RWPE2 (cell line): ENCODE measurements around the gene MAP2K1.

Experiments used
- ATAC-seq: fragments of 200-7000 bp; cut with Tn5 transposase; 3 replicates; pipeline ENCODE4 v1.9.1; 2021; ENCODE audit warnings: low read depth
- DNase-seq: peaks from one replicate; pipeline ENCODE4 v3.0.0-alpha.2; 2020; ENCODE audit warnings: low spot score
- H3K27ac ChIP-seq: fragments of 450-650 bp; 2 replicates; pipeline ENCODE4 v1.5.1; 2017; ENCODE audit warnings: mild to moderate bottlenecking; ENCODE audit not compliant: poor library complexity, severe bottlenecking
- H3K27me3 ChIP-seq: fragments of 250-450 bp; sonication (Bioruptor Pico); 2 replicates; pipeline ENCODE4 v1.5.1; 2021; ENCODE audit warnings: mild to moderate bottlenecking, moderate library complexity; ENCODE audit not compliant: insufficient read depth, poor library complexity, severe bottlenecking
- H3K36me3 ChIP-seq: fragments of 250-450 bp; sonication (Bioruptor Pico); 2 replicates; pipeline ENCODE4 v1.5.1; 2020; ENCODE audit warnings: low read depth, mild to moderate bottlenecking, moderate library complexity
- H3K4me1 ChIP-seq: fragments of 250-450 bp; sonication (Bioruptor Pico); 2 replicates; pipeline ENCODE4 v1.5.1; 2021; ENCODE audit warnings: mild to moderate bottlenecking, moderate library complexity; ENCODE audit not compliant: insufficient read depth, poor library complexity, severe bottlenecking
- H3K4me3 ChIP-seq: fragments of 250-450 bp; sonication (Bioruptor Pico); 2 replicates; pipeline ENCODE4 v1.5.1; 2021; ENCODE audit warnings: mild to moderate bottlenecking, moderate library complexity; ENCODE audit not compliant: severe bottlenecking
- H3K9me3 ChIP-seq: fragments of 250-450 bp; sonication (Bioruptor Pico); 2 replicates; pipeline ENCODE4 v1.5.1; 2021; ENCODE audit warnings: mild to moderate bottlenecking, moderate library complexity; ENCODE audit not compliant: severe bottlenecking
- CTCF ChIP-seq: fragments of 450-650 bp; IDR thresholded peaks from one replicate; pipeline ENCODE4 v1.5.1; 2017; ENCODE audit warnings: mild to moderate bottlenecking, moderate library complexity; ENCODE audit not compliant: poor library complexity, severe bottlenecking

The MAP2K1 gene

GRCh38 chr15:66430627-66431255 is 44.0 kb downstream of the MAP2K1 start:
- no peak overlapping the region for H3K27ac ChIP-seq
- no peaks in the 10 kb centered on the region for H3K27me3 ChIP-seq
- no peaks in the 10 kb centered on the region for H3K4me1 ChIP-seq
- no peak for TF ChIP-seq CTCF
- H3K4me3 ChIP-seq: no peak overlapping the region
- H3K9me3 ChIP-seq: no peaks in the 10 kb centered on the region
- ATAC-seq (no peak), DNase-seq (no peak)
- peaks cover 43% of the 10 kb centered on the region for H3K36me3 ChIP-seq

DNA sequence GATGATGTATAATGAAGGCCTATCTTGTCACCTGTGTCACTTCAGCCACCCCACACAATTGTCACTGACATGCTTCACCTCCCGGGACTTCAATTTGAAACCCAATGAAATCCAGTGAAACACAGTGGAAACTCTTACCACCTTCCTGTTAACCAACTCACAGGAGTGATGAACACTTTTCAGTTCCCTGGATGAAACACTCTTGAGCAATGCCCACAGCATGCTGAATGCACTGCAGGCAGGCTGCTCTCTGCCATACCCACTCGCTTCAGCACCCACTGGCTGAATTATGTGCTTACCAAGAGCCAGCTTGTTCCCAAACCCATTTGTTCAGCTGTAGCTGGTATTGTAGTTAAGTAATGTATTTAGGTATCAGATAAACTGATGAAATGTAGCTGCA is 47.0 kb downstream of the MAP2K1 start:
- Histone ChIP-seq H3K27ac (no peak overlapping the region), H3K4me1 (no peaks in the 10 kb centered on the region), H3K4me3 (no peak overlapping the region), H3K36me3 (peaks cover 56% of the 10 kb centered on the region), H3K27me3 (no peaks in the 10 kb centered on the region), H3K9me3 (no peaks in the 10 kb centered on the region)
- no peak for DNase-seq
- no peak; the same call in 2 of the 3 replicates for ATAC-seq
- no peak for TF ChIP-seq CTCF

DNA sequence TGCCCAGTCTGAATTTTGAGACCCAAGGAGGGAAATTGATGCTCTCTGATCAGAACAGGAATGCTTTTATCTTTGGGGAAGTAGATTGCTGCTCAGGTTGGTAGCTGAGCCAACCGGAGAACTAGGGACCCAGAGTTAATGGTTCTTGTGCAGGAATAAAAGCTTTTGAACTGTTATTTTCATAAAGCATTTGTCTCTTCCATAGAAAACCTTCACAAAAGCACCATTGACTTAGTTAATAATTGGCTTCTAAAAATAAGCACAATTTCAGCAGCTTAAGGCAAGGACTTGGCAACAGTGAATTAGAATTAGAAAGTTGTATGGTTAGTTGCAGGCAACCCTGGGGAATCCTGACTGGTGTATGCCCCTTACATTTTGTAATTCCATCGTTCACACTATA is 53.8 kb downstream of the MAP2K1 start:
- Histone ChIP-seq H3K27ac (no peak overlapping the region), H3K4me1 (no peaks in the 10 kb centered on the region), H3K4me3 (no peak overlapping the region), H3K36me3 (peaks cover 99% of the 10 kb centered on the region), H3K9me3 (no peaks in the 10 kb centered on the region), H3K27me3 (no peaks in the 10 kb centered on the region)
- TF ChIP-seq CTCF: no peak
- ATAC-seq (no peak), DNase-seq (peak; percentile 1)

DNA sequence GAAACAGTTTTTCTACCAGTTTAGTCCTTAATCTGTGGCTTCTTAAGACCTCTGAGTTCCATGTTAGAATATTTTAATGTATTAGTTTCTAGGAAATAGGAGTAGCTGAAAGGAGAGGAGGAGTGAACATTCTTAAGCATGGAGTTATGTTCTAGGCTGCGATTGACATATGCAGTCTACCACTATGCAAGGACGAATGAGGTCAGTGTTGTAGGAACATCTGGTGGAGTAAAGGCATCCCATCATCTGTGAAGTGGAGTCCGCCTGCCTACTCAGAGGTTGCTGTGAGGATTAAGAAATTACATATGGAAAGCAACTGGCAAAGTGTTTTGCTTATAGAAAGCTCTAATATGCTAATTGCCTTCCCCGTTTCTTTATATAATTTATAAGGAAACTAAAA is 65.7 kb downstream of the MAP2K1 start:
- no peak for ATAC-seq
- no peak for DNase-seq
- Histone ChIP-seq H3K27ac (no peak overlapping the region), H3K36me3 (peaks cover 57% of the 10 kb centered on the region), H3K9me3 (peaks cover 2% of the 10 kb centered on the region), H3K27me3 (no peaks in the 10 kb centered on the region), H3K4me1 (no peaks in the 10 kb centered on the region), H3K4me3 (no peak overlapping the region)
- TF ChIP-seq CTCF: no peak

GRCh38 chr15:66452971-66453580 is 66.4 kb downstream of the MAP2K1 start:
- Histone ChIP-seq H3K27ac (no peak overlapping the region), H3K4me3 (no peak overlapping the region), H3K36me3 (peaks cover 53% of the 10 kb centered on the region), H3K27me3 (no peaks in the 10 kb centered on the region), H3K4me1 (no peaks in the 10 kb centered on the region), H3K9me3 (peaks cover 2% of the 10 kb centered on the region)
- DNase-seq (no peak), ATAC-seq (peak; percentile 17; the same call in 1 of the 3 replicates)
- TF ChIP-seq CTCF: no peak
